Smooth muscle cell (in vitro differentiated cells): Measurements from ENCODE around the gene NOTCH3. TPM values are rescaled to one million over a fixed set of nuclear protein-coding genes. Genes with fewer than 3 reads are reported as not detected.

Experiments
- DNase-seq: peaks from one replicate; lab custom pipeline; 2025; ENCODE audit not compliant: unreplicated experiment; lab: John Stamatoyannopoulos, UW
- H2AFZ ChIP-seq: fragments of 200-600 bp; sonication (generic); 2 replicates; pipeline ENCODE4 v1.6.0; 2016; ENCODE audit warnings: antibody characterized with exemption, low read depth, mild to moderate bottlenecking
- H3F3A ChIP-seq: fragments of 200-600 bp; sonication (generic); 2 replicates; pipeline ENCODE4 v1.6.0; 2017; ENCODE audit warnings: antibody characterized with exemption, low read depth
- H3K27ac ChIP-seq: fragments of 200-600 bp; sonication (generic); 2 replicates; pipeline ENCODE4 v1.5.1; 2016; ENCODE audit warnings: low read depth, mild to moderate bottlenecking
- H3K27me3 ChIP-seq: fragments of 200-600 bp; sonication (generic); 2 replicates; pipeline ENCODE4 v1.6.1; 2016; ENCODE audit warnings: low read depth, mild to moderate bottlenecking
- H3K36me3 ChIP-seq: fragments of 200-600 bp; sonication (generic); 2 replicates; pipeline ENCODE4 v1.5.1; 2016; ENCODE audit warnings: low read depth
- H3K4me1 ChIP-seq: fragments of 200-600 bp; sonication (generic); 2 replicates; pipeline ENCODE4 v1.5.1; 2016; ENCODE audit warnings: low read depth
- H3K4me2 ChIP-seq: fragments of 200-600 bp; sonication (generic); 2 replicates; pipeline ENCODE4 v1.6.0; 2016; ENCODE audit warnings: mild to moderate bottlenecking
- H3K4me3 ChIP-seq: fragments of 200-600 bp; sonication (generic); 2 replicates; pipeline ENCODE4 v1.5.1; 2016; ENCODE audit warnings: mild to moderate bottlenecking
- H3K79me2 ChIP-seq: fragments of 200-600 bp; sonication (generic); 2 replicates; pipeline ENCODE4 v1.6.0; 2016; ENCODE audit warnings: low read depth, mild to moderate bottlenecking
- H3K9ac ChIP-seq: fragments of 200-600 bp; sonication (generic); 2 replicates; pipeline ENCODE4 v1.6.0; 2016; ENCODE audit warnings: low read depth
- H3K9me3 ChIP-seq: fragments of 200-600 bp; sonication (generic); replicated peaks from 2 replicates; pipeline ENCODE4 v1.5.1; 2016; ENCODE audit warnings: low read depth
- H4K20me1 ChIP-seq: fragments of 200-600 bp; sonication (generic); 2 replicates; pipeline ENCODE4 v1.6.0; 2016; ENCODE audit warnings: low read depth
- CTCF ChIP-seq: fragments of 200-600 bp; sonication (generic); IDR thresholded peaks from 2 replicates; pipeline ENCODE4 v1.5.1; 2017; ENCODE audit warnings: borderline replicate concordance, mild to moderate bottlenecking, antibody characterized with exemption; ENCODE audit not compliant: insufficient read depth, poor library complexity, severe bottlenecking
- whole genome bisulfite sequencing: methylation state at CpG from one replicate; pipeline ENCODE4 v1.1.7; 2016; ENCODE audit warnings: low lambda C conversion rate; 5-methylcytosine and 5-hydroxymethylcytosine counted together
- polyA plus RNA-seq: library from polyadenylated mRNA; unstranded; fragments of >200 nt; fragmentation: Nextera tagmentation; extraction: Ambion mirVana; gene quantifications from 2 replicates; pipeline ENCODE4 v1.2.1, GENCODE V29; 2016
- total RNA-seq: library from RNA; depleted of rRNA; stranded (reverse); fragments of >200 nt; gene quantifications from 2 replicates; pipeline ENCODE4 v1.2.3, GENCODE V29; 2014

NOTCH3 gene
- total and polyA plus RNA-seq, 2 experiments from 2014 or later: 72.0 to 92.5 TPM

- H3K4me2 ChIP-seq: no peak overlapping the region
- no peak for TF ChIP-seq CTCF
- WGBS: 93% methylated on average over 9 of the region's 9 CpGs
- H3K36me3 ChIP-seq: no peaks in the 10 kb centered on the region
- peaks cover 2% of the 10 kb centered on the region for H3F3A ChIP-seq
- no peak overlapping the region for H3K4me3 ChIP-seq
- no peaks in the 10 kb centered on the region for H3K9me3 ChIP-seq
- no peaks in the 10 kb centered on the region for H3K27me3 ChIP-seq
- no peaks in the 10 kb centered on the region for H3K4me1 ChIP-seq
- H2AFZ ChIP-seq: no peak overlapping the region
- H4K20me1 ChIP-seq: peaks cover 58% of the 10 kb centered on the region
- no peak overlapping the region for H3K9ac ChIP-seq
- no peak overlapping the region for H3K27ac ChIP-seq
- peaks cover 26% of the 10 kb centered on the region for H3K79me2 ChIP-seq
- DNase-seq: no peak
Observed at GRCh38 chr19:15241259-15241910, 40.6 kb upstream of the NOTCH3 start.

- H3K4me1 ChIP-seq: no peaks in the 10 kb centered on the region
- H2AFZ ChIP-seq: no peak overlapping the region
- no peak overlapping the region for H3K4me2 ChIP-seq
- no peak for TF ChIP-seq CTCF
- H3K9me3 ChIP-seq: no peaks in the 10 kb centered on the region
- H3F3A ChIP-seq: peaks cover 11% of the 10 kb centered on the region
- H3K79me2 ChIP-seq: peaks cover 21% of the 10 kb centered on the region
- no peaks in the 10 kb centered on the region for H3K36me3 ChIP-seq
- 96% methylated on average over 9 of the region's 9 CpGs for WGBS
- H3K4me3 ChIP-seq: no peak overlapping the region
- no peak overlapping the region for H3K27ac ChIP-seq
- H4K20me1 ChIP-seq: peaks cover 50% of the 10 kb centered on the region
- no peak for DNase-seq
- no peak overlapping the region for H3K9ac ChIP-seq
- H3K27me3 ChIP-seq: no peaks in the 10 kb centered on the region
Observed at GRCh38 chr19:15240515-15240914, 39.7 kb upstream of the NOTCH3 start.

GRCh38 chr19:15239337-15239949, 38.6 kb upstream of the NOTCH3 start:
- Histone ChIP-seq H3K27me3 (no peaks in the 10 kb centered on the region), H3K79me2 (peaks cover 14% of the 10 kb centered on the region), H3K4me2 (no peak overlapping the region), H4K20me1 (peaks cover 39% of the 10 kb centered on the region), H3K36me3 (no peaks in the 10 kb centered on the region), H3F3A (peaks cover 20% of the 10 kb centered on the region), H3K9me3 (no peaks in the 10 kb centered on the region), H3K27ac (no peak overlapping the region), H3K9ac (no peak overlapping the region), H2AFZ (no peak overlapping the region), H3K4me1 (no peaks in the 10 kb centered on the region), H3K4me3 (no peak overlapping the region)
- TF ChIP-seq CTCF: no peak
- no peak for DNase-seq
- WGBS: 93% methylated on average over 24 of the region's 26 CpGs
